Measurements from ENCODE around the gene RTN1.
A peak's percentile ranks its signal among the peaks of the same experiment; 100 is the strongest.
"Not testable (repeated sequence)": the region's sequence is repeated elsewhere in the genome, so short reads cannot be mapped to it uniquely, and the experiment has no call there.

The RTN1 gene

DNA sequence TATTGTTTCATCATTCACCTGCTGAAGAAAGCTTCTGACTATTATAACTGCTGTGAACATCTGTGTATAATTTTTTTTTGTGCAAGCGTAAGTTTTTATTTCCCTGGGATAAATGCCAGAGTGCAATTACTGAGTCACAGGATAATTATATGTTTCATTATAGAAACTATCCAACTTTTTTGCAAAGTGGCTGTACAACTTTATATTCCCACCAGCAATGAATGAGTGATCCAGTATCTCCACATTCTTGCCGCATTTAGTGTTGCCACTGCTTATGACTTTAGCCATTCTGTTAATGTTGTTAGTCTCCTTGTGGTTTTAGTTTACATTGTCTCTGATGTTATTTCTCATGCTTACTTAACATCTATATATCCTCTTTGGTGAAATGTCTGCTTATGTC, 205.8 kb downstream of the RTN1 start:
- no peaks in the 10 kb centered on the region for H3K27me3 ChIP-seq (ENCODE audit: insufficient read depth, low read length)
- TF ChIP-seq, protein P1, sequence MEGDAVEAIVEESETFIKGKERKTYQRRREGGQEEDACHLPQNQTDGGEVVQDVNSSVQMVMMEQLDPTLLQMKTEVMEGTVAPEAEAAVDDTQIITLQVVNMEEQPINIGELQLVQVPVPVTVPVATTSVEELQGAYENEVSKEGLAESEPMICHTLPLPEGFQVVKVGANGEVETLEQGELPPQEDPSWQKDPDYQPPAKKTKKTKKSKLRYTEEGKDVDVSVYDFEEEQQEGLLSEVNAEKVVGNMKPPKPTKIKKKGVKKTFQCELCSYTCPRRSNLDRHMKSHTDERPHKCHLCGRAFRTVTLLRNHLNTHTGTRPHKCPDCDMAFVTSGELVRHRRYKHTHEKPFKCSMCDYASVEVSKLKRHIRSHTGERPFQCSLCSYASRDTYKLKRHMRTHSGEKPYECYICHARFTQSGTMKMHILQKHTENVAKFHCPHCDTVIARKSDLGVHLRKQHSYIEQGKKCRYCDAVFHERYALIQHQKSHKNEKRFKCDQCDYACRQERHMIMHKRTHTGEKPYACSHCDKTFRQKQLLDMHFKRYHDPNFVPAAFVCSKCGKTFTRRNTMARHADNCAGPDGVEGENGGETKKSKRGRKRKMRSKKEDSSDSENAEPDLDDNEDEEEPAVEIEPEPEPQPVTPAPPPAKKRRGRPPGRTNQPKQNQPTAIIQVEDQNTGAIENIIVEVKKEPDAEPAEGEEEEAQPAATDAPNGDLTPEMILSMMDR (IDR thresholded peaks at IDR 0.05; ENCODE audit: low read length): no peak
- no peak for TF ChIP-seq EZH2 (IDR thresholded peaks at IDR 0.05; ENCODE audit: borderline replicate concordance, low read length)
- no peak overlapping the region for H3K27ac ChIP-seq (ENCODE audit: low read depth, low read length, poor library complexity, severe bottlenecking)
- no peaks in the 10 kb centered on the region for H3K4me1 ChIP-seq (ENCODE audit: insufficient read depth, low read length, severe bottlenecking)
- H3K4me3 ChIP-seq (ENCODE audit: low read depth, low read length, poor library complexity, severe bottlenecking): no peak overlapping the region
- H3K9me3 ChIP-seq (ENCODE audit: low read length): no peaks in the 10 kb centered on the region
- no peaks in the 10 kb centered on the region for H3K79me2 ChIP-seq (ENCODE audit: insufficient read depth, low read length)
- no peaks in the 10 kb centered on the region for H3K36me3 ChIP-seq (ENCODE audit: insufficient read depth, low read length)
- no peak overlapping the region for H3K9ac ChIP-seq (ENCODE audit: low read length)
- no peak overlapping the region for H2AFZ ChIP-seq (ENCODE audit: low read length)
- no peaks in the 10 kb centered on the region for H3K9me2 ChIP-seq (ENCODE audit: low read depth, low read length)
- H4K20me1 ChIP-seq (ENCODE audit: insufficient read depth, low read length): no peaks in the 10 kb centered on the region
- no peaks in the 10 kb centered on the region for H3F3A ChIP-seq (ENCODE audit: insufficient read depth, low read length)
- H3K4me2 ChIP-seq (ENCODE audit: low read length): no peak overlapping the region

DNA sequence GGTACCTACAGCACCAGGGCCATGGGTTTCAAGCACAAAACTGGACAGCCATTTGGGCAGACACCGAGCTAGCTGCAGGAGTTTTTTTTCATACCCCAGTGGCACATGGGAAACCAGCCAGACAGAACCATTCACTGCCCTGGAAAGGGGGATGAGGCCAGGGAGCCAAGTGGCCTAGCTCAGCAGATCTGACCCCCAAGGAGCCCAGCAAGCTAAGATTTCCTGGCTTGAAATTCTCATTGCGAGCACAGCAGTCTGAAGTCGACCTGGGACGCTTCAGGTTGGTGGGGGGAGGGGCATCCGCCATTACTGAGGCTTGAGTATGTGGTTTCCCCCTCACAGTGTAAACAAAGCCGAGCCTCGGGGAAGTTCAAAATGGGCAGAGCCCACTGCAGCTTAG, 212.8 kb downstream of the RTN1 start:
- no peak for TF ChIP-seq EZH2 (IDR thresholded peaks at IDR 0.05; ENCODE audit: borderline replicate concordance, low read length)
- TF ChIP-seq, protein P1 (IDR thresholded peaks at IDR 0.05; ENCODE audit: low read length): no peak
- Histone ChIP-seq H3K4me1 (ENCODE audit: insufficient read depth, low read length, severe bottlenecking) (no peaks in the 10 kb centered on the region), H3K4me2 (ENCODE audit: low read length) (peak overlapping the region; percentile 19; the same call in 1 of the 2 replicates), H4K20me1 (ENCODE audit: insufficient read depth, low read length) (no peaks in the 10 kb centered on the region), H3K4me3 (ENCODE audit: low read depth, low read length, poor library complexity, severe bottlenecking) (no peak overlapping the region), H3F3A (ENCODE audit: insufficient read depth, low read length) (no peaks in the 10 kb centered on the region), H3K27me3 (ENCODE audit: insufficient read depth, low read length) (no peaks in the 10 kb centered on the region), H3K79me2 (ENCODE audit: insufficient read depth, low read length) (no peaks in the 10 kb centered on the region), H3K9me3 (ENCODE audit: low read length) (no peaks in the 10 kb centered on the region), H3K9me2 (ENCODE audit: low read depth, low read length) (no peaks in the 10 kb centered on the region), H3K36me3 (ENCODE audit: insufficient read depth, low read length) (no peaks in the 10 kb centered on the region), H3K27ac (ENCODE audit: low read depth, low read length, poor library complexity, severe bottlenecking) (no peak overlapping the region), H2AFZ (ENCODE audit: low read length) (no peak overlapping the region), H3K9ac (ENCODE audit: low read length) (no peak overlapping the region)

DNA sequence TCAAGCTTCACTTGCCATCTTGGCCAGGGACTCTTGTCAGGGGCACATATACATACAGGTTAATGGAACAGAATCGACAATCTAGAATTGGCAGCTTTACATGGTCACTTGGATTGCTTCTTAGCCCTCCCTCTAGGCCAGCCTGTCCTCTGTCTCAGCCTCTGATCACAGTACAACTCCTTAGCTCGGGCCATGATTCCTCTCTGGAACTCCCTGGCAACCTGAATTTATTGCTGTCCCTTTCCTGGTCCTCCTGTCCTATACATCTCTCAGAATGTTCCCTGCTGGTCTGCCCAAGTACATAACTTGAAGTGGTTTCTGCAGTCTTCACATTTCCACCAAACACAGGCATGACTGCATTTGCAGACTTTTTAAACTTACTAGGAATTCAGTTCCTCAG, 214.1 kb downstream of the RTN1 start:
- H3K4me3 ChIP-seq (ENCODE audit: low read depth, low read length, poor library complexity, severe bottlenecking): no peak overlapping the region
- no peak overlapping the region for H3K9ac ChIP-seq (ENCODE audit: low read length)
- no peaks in the 10 kb centered on the region for H3F3A ChIP-seq (ENCODE audit: insufficient read depth, low read length)
- H3K4me2 ChIP-seq (ENCODE audit: low read length): no peak overlapping the region
- H2AFZ ChIP-seq (ENCODE audit: low read length): no peak overlapping the region
- H3K4me1 ChIP-seq (ENCODE audit: insufficient read depth, low read length, severe bottlenecking): no peaks in the 10 kb centered on the region
- no peak overlapping the region for H3K27ac ChIP-seq (ENCODE audit: low read depth, low read length, poor library complexity, severe bottlenecking)
- H3K36me3 ChIP-seq (ENCODE audit: insufficient read depth, low read length): no peaks in the 10 kb centered on the region
- no peak for TF ChIP-seq EZH2 (IDR thresholded peaks at IDR 0.05; ENCODE audit: borderline replicate concordance, low read length)
- TF ChIP-seq, protein P1 (IDR thresholded peaks at IDR 0.05; ENCODE audit: low read length): no peak
- H3K27me3 ChIP-seq (ENCODE audit: insufficient read depth, low read length): no peaks in the 10 kb centered on the region
- no peaks in the 10 kb centered on the region for H3K9me3 ChIP-seq (ENCODE audit: low read length)
- no peaks in the 10 kb centered on the region for H3K79me2 ChIP-seq (ENCODE audit: insufficient read depth, low read length)
- H4K20me1 ChIP-seq (ENCODE audit: insufficient read depth, low read length): no peaks in the 10 kb centered on the region
- no peaks in the 10 kb centered on the region for H3K9me2 ChIP-seq (ENCODE audit: low read depth, low read length)

DNA sequence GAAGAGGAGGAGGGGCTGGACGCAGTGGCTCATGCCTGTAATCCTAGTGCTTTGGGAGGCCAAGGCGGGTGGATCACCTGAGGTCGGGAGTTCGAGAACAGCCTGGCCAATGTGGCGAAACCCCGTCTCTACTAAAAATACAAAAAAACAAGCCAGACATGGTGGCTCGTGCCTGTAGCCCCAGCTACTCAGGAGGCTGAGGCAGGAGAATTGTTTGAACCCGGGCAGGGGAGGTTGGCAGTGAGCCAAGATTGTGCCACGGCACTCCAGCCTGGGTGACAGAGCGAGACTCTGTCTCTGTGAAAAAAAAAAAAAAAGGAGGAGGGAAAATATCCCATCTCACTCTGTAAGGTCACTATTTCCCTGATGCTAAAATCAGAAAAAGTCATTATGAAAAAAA, 216.4 kb downstream of the RTN1 start:
- not testable (repeated sequence) for H3K9ac ChIP-seq (ENCODE audit: low read length); H3K27me3 ChIP-seq (ENCODE audit: insufficient read depth, low read length); H3K4me1 ChIP-seq (ENCODE audit: insufficient read depth, low read length, severe bottlenecking); H3K36me3 ChIP-seq (ENCODE audit: insufficient read depth, low read length); H3K27ac ChIP-seq (ENCODE audit: low read depth, low read length, poor library complexity, severe bottlenecking); H4K20me1 ChIP-seq (ENCODE audit: insufficient read depth, low read length); H3K9me2 ChIP-seq (ENCODE audit: low read depth, low read length); H3F3A ChIP-seq (ENCODE audit: insufficient read depth, low read length); H2AFZ ChIP-seq (ENCODE audit: low read length); H3K79me2 ChIP-seq (ENCODE audit: insufficient read depth, low read length); H3K4me2 ChIP-seq (ENCODE audit: low read length); H3K4me3 ChIP-seq (ENCODE audit: low read depth, low read length, poor library complexity, severe bottlenecking); H3K9me3 ChIP-seq (ENCODE audit: low read length)

DNA sequence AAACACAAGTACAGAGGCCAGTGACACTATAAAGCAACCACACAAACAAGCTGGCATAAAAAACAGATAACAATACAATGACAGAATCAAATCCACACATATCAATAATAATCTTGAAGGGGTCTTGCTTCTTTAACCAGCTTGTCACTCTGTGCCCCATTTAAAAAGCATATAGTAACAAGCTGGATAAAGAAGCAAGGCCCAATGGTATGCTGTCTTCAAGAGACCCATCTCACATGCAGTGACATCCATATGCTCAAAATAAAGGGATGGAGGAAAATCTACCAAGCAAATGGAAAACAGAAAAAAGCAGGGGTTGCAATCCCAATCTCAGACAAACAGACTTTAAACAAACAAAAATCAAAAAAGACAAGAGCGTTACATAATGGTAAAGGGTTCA, 223.7 kb downstream of the RTN1 start:
- not testable (repeated sequence) for H3K9ac ChIP-seq (ENCODE audit: low read length); H3K36me3 ChIP-seq (ENCODE audit: insufficient read depth, low read length); H4K20me1 ChIP-seq (ENCODE audit: insufficient read depth, low read length); H3K9me3 ChIP-seq (ENCODE audit: low read length); H3K27me3 ChIP-seq (ENCODE audit: insufficient read depth, low read length); H3K4me3 ChIP-seq (ENCODE audit: low read depth, low read length, poor library complexity, severe bottlenecking); H3K4me2 ChIP-seq (ENCODE audit: low read length); H2AFZ ChIP-seq (ENCODE audit: low read length); H3F3A ChIP-seq (ENCODE audit: insufficient read depth, low read length); H3K4me1 ChIP-seq (ENCODE audit: insufficient read depth, low read length, severe bottlenecking); H3K27ac ChIP-seq (ENCODE audit: low read depth, low read length, poor library complexity, severe bottlenecking); H3K9me2 ChIP-seq (ENCODE audit: low read depth, low read length); H3K79me2 ChIP-seq (ENCODE audit: insufficient read depth, low read length)

Measured in OCI-LY1 (cell line).